ENCODE data around the gene GAS5.
"Not testable (repeated sequence)": the region's sequence is repeated elsewhere in the genome, so short reads cannot be mapped to it uniquely, and the experiment has no call there.

The GAS5 gene

GRCh38 chr1:173868266-173869020 lies 654 bp upstream of the GAS5 start, which contains the start of gene ZBTB37:
TSS of gene ZBTB37 (plus strand) at chr1:173868380. CDS start at chr1:173870226, 1,846 bp downstream.
- peak; percentile 98 for DNase-seq

- DNase-seq = no peak
Observed at GRCh38 chr1:173867141-173867752, 542 bp downstream of the GAS5 start.

GRCh38 chr1:173866413-173867115 lies 1.2 kb downstream of the GAS5 start:
- no peak for DNase-seq

GRCh38 chr1:173865468-173866164 lies 2.2 kb downstream of the GAS5 start:
- DNase-seq = no peak

GRCh38 chr1:173864179-173864867 lies 3.5 kb downstream of the GAS5 start:
- no peak for DNase-seq

GRCh38 chr1:173863224-173864161 lies 4.3 kb downstream of the GAS5 start:
- DNase-seq = no peak

- DNase-seq = no peak
Observed at GRCh38 chr1:173862769-173863223, 5.0 kb downstream of the GAS5 start.

GRCh38 chr1:173862146-173862768 lies 5.5 kb downstream of the GAS5 start:
- not testable (repeated sequence) for DNase-seq

- DNase-seq = no peak
Observed at GRCh38 chr1:173861731-173862145, 6.1 kb downstream of the GAS5 start.

- DNase-seq = no peak
Observed at GRCh38 chr1:173860065-173860464, 7.7 kb downstream of the GAS5 start.

- DNase-seq = not testable (repeated sequence)
Observed at GRCh38 chr1:173859547-173859946, 8.2 kb downstream of the GAS5 start.

- no peak for DNase-seq
Observed at GRCh38 chr1:173857363-173857917, 10.3 kb downstream of the GAS5 start.

GRCh38 chr1:173856903-173857302 lies 10.9 kb downstream of the GAS5 start:
- no peak for DNase-seq

GRCh38 chr1:173856014-173856413 lies 11.8 kb downstream of the GAS5 start:
- no peak for DNase-seq

GRCh38 chr1:173853074-173853473 lies 14.7 kb downstream of the GAS5 start:
- no peak for DNase-seq

GRCh38 chr1:173852105-173852504 lies 15.7 kb downstream of the GAS5 start:
- no peak for DNase-seq

GRCh38 chr1:173832748-173833147 lies 35.0 kb downstream of the GAS5 start:
- DNase-seq = no peak

- DNase-seq = no peak
Observed at GRCh38 chr1:173827611-173828010, 40.2 kb downstream of the GAS5 start.

- peak; percentile 41 for DNase-seq
Observed at GRCh38 chr1:173824315-173825081, 43.3 kb downstream of the GAS5 start, which contains the start of the genes CENPL and DARS2. TSS of gene CENPL (minus strand) at chr1:173824883. CDS start at chr1:173811299, 13,584 bp downstream. TSS of gene DARS2 (plus strand) at chr1:173824673. CDS start at chr1:173825230, 557 bp downstream.

Data from cortex of kidney (tissue), 1 donor.